Iris pigment epithelial cell (primary cell): Measurements from ENCODE around the gene METTL25B.

Source experiments
- DNase-seq: peaks from one replicate; pipeline ENCODE4 v3.0.0-alpha.2; 2011; ENCODE audit warnings: low read depth

The METTL25B gene

GRCh38 chr1:156768610-156769295 is 40.5 kb downstream of the METTL25B start:
- no peak for DNase-seq

DNA sequence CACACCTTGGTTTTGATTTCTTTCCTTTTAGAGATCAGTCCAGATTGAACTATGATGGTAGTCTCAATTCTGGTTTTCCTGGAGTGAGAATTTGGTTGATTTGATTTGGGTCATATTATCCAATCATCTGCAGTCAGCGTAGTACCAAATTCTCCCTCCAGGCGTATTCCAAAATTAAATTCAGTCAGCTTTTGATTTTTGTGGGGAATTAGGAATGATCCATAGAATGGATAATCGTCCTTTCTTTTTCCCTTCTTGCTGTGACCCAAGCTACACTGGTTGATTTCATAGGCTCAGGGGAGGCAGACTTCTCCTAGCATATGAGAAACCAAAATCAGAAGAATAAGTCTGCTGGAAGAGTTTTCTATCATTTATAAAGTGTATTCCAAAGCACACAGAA is 44.0 kb downstream of the METTL25B start:
- DNase-seq: no peak

- DNase-seq: no peak
Observed at GRCh38 chr1:156772728-156773497, 44.6 kb downstream of the METTL25B start.

DNA sequence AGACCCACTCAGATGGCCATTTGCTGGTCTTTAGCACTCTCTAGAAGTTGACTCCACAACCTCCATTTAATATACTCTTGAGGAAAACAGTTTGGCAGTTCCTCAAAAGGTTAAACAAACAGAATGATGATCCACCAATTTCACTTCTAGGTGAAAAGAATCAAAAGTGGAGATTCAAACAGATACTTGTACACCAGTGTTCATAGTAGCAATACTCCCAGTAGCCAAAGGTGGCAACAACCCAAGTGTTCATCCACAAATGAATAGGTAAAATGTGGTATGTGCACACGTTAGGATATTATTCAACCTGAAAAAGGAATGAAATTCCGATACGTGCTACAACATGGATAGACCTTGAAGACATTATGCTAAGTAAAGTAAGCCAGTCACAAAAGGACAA is 45.3 kb downstream of the METTL25B start:
- DNase-seq: no peak

DNA sequence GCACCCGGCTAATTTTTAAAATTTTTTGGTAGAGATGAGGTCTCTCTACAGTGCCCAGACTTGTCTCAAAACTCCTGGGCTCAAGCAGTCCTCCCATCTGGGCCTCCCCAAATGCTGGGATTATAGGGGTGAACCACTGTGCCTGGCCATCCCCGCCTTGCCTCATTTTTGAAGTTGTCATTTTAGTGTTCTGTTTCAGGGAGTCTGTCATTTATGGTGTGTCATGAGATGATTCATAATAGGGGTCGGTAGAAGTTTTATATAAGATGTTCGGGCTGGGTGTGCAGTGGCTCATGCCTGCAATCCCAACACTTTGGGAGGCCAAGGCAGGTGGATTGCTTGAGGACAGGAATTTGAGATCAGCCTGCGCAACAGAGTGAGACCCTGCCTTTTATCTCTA is 47.5 kb downstream of the METTL25B start:
- no peak for DNase-seq

GRCh38 chr1:156776942-156777341 is 48.7 kb downstream of the METTL25B start:
- DNase-seq: no peak

DNA sequence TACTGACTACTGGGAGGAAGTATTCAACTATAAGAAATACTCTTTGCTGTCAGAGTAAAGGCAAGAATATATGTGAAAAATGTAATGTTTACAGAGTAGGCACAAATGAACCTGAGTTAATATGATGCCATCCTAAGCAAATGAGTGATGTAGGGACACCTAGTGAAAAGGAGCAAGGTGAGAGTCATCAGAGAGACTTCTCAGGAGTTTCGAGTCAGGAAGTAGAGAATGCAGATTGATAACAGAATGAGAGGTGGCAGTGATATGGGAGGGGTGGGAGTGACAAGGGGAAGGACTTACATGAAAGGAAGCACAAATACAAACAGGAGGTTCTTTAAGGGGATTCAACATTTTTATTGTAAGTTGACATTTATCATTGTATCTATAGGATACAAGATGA is 49.3 kb downstream of the METTL25B start:
- no peak for DNase-seq

DNA sequence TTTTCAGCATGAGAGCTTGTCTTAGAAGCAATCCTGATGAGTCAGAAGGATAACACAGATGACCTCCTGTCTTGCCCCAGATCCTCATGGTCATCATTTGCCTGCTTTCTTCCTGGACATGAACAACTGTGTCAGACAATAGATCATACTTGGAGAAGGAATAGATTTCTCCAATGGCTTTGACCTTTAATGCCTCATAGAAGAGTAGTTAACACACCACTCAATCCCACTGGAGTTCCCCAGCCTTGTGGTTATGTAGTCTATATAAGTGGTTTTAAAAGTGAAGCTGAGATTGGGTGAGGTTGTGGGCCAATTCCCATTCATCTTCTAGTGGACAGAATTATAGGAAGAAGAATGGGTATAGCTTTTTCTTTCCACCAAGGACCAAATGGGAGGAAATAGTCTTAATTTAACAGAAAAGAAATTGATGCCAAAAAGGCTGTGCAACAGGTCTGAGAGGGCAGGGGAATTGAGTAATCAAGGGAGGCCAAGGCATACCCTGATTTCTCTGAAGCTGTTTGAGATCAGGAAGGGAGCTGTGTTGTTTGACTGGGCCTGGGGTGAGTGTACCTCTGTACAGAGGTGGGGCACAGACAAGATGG is 53.4 kb downstream of the METTL25B start:
- DNase-seq: peak; percentile 78

DNA sequence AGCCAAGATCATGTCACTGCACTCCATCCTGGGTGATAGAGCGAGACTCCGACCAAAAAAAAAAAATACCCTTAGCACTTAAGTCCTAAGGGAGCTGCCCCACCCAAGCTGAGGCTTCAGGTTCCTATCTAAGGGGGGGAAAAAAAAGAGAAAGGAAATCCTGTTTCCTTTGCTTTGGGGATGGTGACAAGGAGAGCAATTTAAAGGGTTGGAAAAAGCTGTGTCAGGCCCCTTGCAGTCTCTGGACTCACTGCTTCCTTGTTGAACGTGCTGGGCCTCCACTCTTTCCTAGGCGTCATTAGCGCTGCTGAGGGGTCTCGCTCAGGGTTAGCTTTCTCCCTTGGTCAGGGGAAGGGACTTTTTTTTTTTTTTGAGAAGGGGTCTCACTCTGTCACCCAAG is 57.2 kb downstream of the METTL25B start:
- no peak for DNase-seq
